Measurements from ENCODE around the gene NABP2.

GRCh38 chr12:56198836-56199235, 25.3 kb upstream of the NABP2 start:
- TF ChIP-seq IKZF1 (conservative IDR thresholded peaks at IDR 0.05) (no peak), POLR2A (IDR thresholded peaks at IDR 0.05; ENCODE audit: low read depth, low read length) (no peak), SUZ12 (IDR thresholded peaks at IDR 0.05; ENCODE audit: unreplicated experiment) (no peak), ZNF24 (IDR thresholded peaks at IDR 0.05) (no peak), YY1 (IDR thresholded peaks at IDR 0.05; ENCODE audit: low read depth, low read length) (no peak), GABPA (IDR thresholded peaks at IDR 0.05; ENCODE audit: low read depth) (no peak), RBBP5 (conservative IDR thresholded peaks at IDR 0.05) (no peak), RELA (IDR thresholded peaks at IDR 0.05; ENCODE audit: borderline replicate concordance, partially characterized antibody) (no peak), SMARCA5 (IDR thresholded peaks at IDR 0.05) (no peak), FOXK2 (IDR thresholded peaks at IDR 0.05) (no peak), SMC3 (IDR thresholded peaks at IDR 0.05; ENCODE audit: borderline replicate concordance, low read length) (no peak)
- TF ChIP-seq, protein P1, sequence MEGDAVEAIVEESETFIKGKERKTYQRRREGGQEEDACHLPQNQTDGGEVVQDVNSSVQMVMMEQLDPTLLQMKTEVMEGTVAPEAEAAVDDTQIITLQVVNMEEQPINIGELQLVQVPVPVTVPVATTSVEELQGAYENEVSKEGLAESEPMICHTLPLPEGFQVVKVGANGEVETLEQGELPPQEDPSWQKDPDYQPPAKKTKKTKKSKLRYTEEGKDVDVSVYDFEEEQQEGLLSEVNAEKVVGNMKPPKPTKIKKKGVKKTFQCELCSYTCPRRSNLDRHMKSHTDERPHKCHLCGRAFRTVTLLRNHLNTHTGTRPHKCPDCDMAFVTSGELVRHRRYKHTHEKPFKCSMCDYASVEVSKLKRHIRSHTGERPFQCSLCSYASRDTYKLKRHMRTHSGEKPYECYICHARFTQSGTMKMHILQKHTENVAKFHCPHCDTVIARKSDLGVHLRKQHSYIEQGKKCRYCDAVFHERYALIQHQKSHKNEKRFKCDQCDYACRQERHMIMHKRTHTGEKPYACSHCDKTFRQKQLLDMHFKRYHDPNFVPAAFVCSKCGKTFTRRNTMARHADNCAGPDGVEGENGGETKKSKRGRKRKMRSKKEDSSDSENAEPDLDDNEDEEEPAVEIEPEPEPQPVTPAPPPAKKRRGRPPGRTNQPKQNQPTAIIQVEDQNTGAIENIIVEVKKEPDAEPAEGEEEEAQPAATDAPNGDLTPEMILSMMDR (IDR thresholded peaks at IDR 0.05 in 2 of 3, conservative IDR thresholded peaks at IDR 0.05 in 1 of 3; ENCODE audit: control insufficient read depth in 2 of 3, extremely low read depth in 1 of 3, insufficient read depth in 1 of 3, low read depth in 3 of 3, low read length in 3 of 3): no peak

Data from GM12878 (cell line).